ENCODE data around the gene ANKS6. TPM values are rescaled to one million over a fixed set of nuclear protein-coding genes. Genes with fewer than 3 reads are reported as not detected.

Gene ANKS6
- total and polyA plus RNA-seq, 8 donors = 10.7 to 75.0 (median 19.5) TPM

- WGBS, 5 donors = 80 to 93% (median 90%) methylated on average over 7 of the region's 7 CpGs
- intact Hi-C loops (cut with DNase I; ENCODE audit: low total_unique reads) = no loop called here
- Histone ChIP-seq H3K4me3 (no peak overlapping the region), H3K4me1 (no peaks in the 10 kb centered on the region), H3K9me3 (no peaks in the 10 kb centered on the region), H3K36me3 (peaks cover 14 to 96% (median 83%) of the 10 kb centered on the region in 4 donors), H3K27ac (no peak overlapping the region), H3K27me3 (no peaks in the 10 kb centered on the region)
- TF ChIP-seq CTCF (IDR thresholded peaks at IDR 0.05) = no peak
- no peak for TF ChIP-seq EP300 (IDR thresholded peaks at IDR 0.05)
- no peak for TF ChIP-seq POLR2A (IDR thresholded peaks at IDR 0.05)
- no peak for TF ChIP-seq POLR2AphosphoS5 (IDR thresholded peaks at IDR 0.05)
- DNase-seq = no peak
These were observed 50.9 kb downstream of the ANKS6 start for GRCh38 chr9:98745470-98745869.

- H3K36me3 ChIP-seq = peaks cover 8 to 92% (median 77%) of the 10 kb centered on the region in 4 donors
- H3K27me3 ChIP-seq = no peaks in the 10 kb centered on the region
- intact Hi-C loops (cut with DNase I; ENCODE audit: low total_unique reads) = no loop called here
- no peaks in the 10 kb centered on the region for H3K4me1 ChIP-seq
- 85 to 94% (median 93%) methylated on average over 14 of the region's 14 CpGs for WGBS, 5 donors
- DNase-seq = no peak
- H3K4me3 ChIP-seq = no peak overlapping the region
- TF ChIP-seq POLR2A (IDR thresholded peaks at IDR 0.05) = no peak
- no peak for TF ChIP-seq EP300 (IDR thresholded peaks at IDR 0.05)
- TF ChIP-seq CTCF (IDR thresholded peaks at IDR 0.05) = no peak
- no peak for TF ChIP-seq POLR2AphosphoS5 (IDR thresholded peaks at IDR 0.05)
- H3K9me3 ChIP-seq = peaks cover 0 to 1% (median under 1%) of the 10 kb centered on the region in 4 donors
- no peak overlapping the region for H3K27ac ChIP-seq
These were observed 52.3 kb downstream of the ANKS6 start for GRCh38 chr9:98743818-98744611.

GRCh38 chr9:98743329-98743728 is 53.0 kb downstream of the ANKS6 start:
- no peaks in the 10 kb centered on the region for H3K4me1 ChIP-seq
- H3K36me3 ChIP-seq = peaks cover 6 to 92% (median 77%) of the 10 kb centered on the region in 4 donors
- peaks cover 0 to 7% (median 3%) of the 10 kb centered on the region in 4 donors for H3K9me3 ChIP-seq
- H3K27me3 ChIP-seq = no peaks in the 10 kb centered on the region
- intact Hi-C loops (cut with DNase I; ENCODE audit: low total_unique reads) = no loop called here
- DNase-seq = no peak
- WGBS, 5 donors = 90 to 100% (median 91%) methylated on average over 2 of the region's 2 CpGs
- no peak overlapping the region for H3K27ac ChIP-seq
- TF ChIP-seq CTCF (IDR thresholded peaks at IDR 0.05) = no peak
- no peak for TF ChIP-seq EP300 (IDR thresholded peaks at IDR 0.05)
- no peak for TF ChIP-seq POLR2AphosphoS5 (IDR thresholded peaks at IDR 0.05)
- TF ChIP-seq POLR2A (IDR thresholded peaks at IDR 0.05) = no peak
- H3K4me3 ChIP-seq = no peak overlapping the region

DNA sequence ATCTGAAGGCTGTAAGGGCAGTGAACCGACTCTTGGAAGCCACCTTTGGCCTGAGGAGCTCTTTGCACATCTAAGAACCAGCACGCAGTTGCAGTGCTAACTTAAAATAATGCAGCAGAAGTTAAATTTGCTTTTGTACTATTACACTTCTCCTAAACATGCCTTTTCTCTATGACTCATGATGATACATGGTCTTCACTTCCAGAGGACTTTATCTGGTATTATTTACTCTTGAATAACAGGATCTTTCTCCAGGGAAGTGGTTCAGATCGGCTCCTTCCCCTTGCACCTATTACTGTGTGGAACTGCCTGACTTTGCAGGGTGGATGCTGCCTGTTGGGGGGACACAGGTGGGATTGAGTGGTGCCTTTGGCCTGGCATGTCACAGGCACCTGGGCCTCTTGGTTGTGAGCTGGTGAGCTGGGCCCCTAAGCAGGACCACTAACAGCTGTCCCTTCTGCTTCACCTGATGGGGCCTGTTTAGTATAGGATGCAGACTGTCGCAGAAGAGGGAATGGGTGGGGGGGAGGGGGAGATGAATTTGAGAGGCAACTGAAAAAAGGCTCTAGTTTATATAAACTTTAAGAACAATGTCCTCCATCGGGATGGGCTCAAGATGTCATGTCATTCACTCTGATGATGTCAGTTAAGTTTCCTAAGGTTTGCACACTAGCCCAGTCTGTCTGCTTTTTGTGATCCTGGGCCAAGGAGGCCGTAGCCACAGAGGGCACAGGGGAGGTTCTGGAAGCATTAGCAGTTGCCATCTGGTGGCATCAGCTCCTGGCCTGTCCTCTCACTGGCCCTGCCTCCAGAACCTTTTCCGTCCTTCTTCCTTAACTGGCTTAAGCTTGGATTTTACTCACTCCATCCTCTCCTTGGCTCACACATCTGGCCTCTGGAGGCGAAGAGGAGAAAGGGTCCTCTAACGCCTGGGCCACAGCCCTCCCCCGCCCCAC is 53.8 kb downstream of the ANKS6 start:
- TF ChIP-seq EP300 (IDR thresholded peaks at IDR 0.05) = no peak
- no peak for TF ChIP-seq POLR2A (IDR thresholded peaks at IDR 0.05)
- TF ChIP-seq POLR2AphosphoS5 (IDR thresholded peaks at IDR 0.05) = no peak
- no peak for TF ChIP-seq CTCF (IDR thresholded peaks at IDR 0.05)
- 76 to 88% (median 85%) methylated on average over 9 to 10 of the region's 10 CpGs for WGBS, 5 donors
- intact Hi-C loops (cut with DNase I; ENCODE audit: low total_unique reads) = no loop called here

More for the DNA sequence above, 53.8 kb downstream of the ANKS6 start:
- Histone ChIP-seq H3K4me1 (no peaks in the 10 kb centered on the region), H3K36me3 (peaks cover 6 to 90% (median 74%) of the 10 kb centered on the region in 4 donors), H3K4me3 (no peak overlapping the region), H3K27me3 (no peaks in the 10 kb centered on the region), H3K27ac (no peak overlapping the region), H3K9me3 (peaks cover 0 to 8% (median 3%) of the 10 kb centered on the region in 4 donors)
- DNase-seq = no peak

All from stomach (tissue), 9 donors.